Right atrium auricular region (tissue), 2 donors: ENCODE data around the gene PDE11A. TPM values are rescaled to one million over a fixed set of nuclear protein-coding genes. Genes with fewer than 3 reads are reported as not detected.

Experiments used
- DNase-seq: peaks from one replicate; pipeline ENCODE4 v3.0.0-alpha.2; 2019; ENCODE audit warnings: low spot score
- H3K27ac ChIP-seq, 2 donors: fragments of 200-600 bp; sonication (generic); 1 replicate in 1 of 2; 2 replicates in 1 of 2; pipeline ENCODE4 v1.5.1; 2016 to 2019
- H3K27me3 ChIP-seq, 2 donors: fragments of 200-600 bp; sonication (generic); one replicate each; pipeline versions ENCODE4 v1.5.1 to v1.6.0; 2017 to 2019
- H3K36me3 ChIP-seq: fragments of 200-600 bp; sonication (generic); one replicate; pipeline ENCODE4 v1.5.1; 2016
- H3K4me1 ChIP-seq, 2 donors: fragments of 200-600 bp; sonication (generic); one replicate each; pipeline versions ENCODE4 v1.5.1 to v1.6.0; 2017 to 2019
- H3K4me3 ChIP-seq, 2 donors: fragments of 200-600 bp; sonication (generic); 1 replicate in 1 of 2; 2 replicates in 1 of 2; pipeline ENCODE4 v1.5.1; 2017 to 2019; ENCODE audit warnings: mild to moderate bottlenecking in 1 of 2, moderate library complexity in 1 of 2
- H3K9me3 ChIP-seq, 2 donors: fragments of 200-600 bp; sonication (generic); one replicate each; pipeline ENCODE4 v1.5.1; 2019
- CTCF ChIP-seq, 2 donors: fragments of 200-600 bp; sonication (generic); IDR thresholded peaks; one replicate each; pipeline ENCODE4 v1.5.1; 2019; ENCODE audit warnings: antibody characterized with exemption in 2 of 2
- total RNA-seq, 2 donors: library from RNA; depleted of rRNA; stranded (reverse); fragments of >200 nt; gene quantifications; one replicate each; pipeline ENCODE4 v1.1.0, GENCODE V29; 2016

PDE11A gene
- total RNA-seq, 2 donors from 2014 or later = 1.2 TPM; not detected in 1

- Histone ChIP-seq H3K9me3 (peaks cover 0 to under 1% of the 10 kb centered on the region in 2 donors), H3K27me3 (no peaks in the 10 kb centered on the region), H3K36me3 (no peaks in the 10 kb centered on the region), H3K4me3 (no peak overlapping the region), H3K27ac (no peak overlapping the region), H3K4me1 (peaks cover 0 to 18% of the 10 kb centered on the region in 2 donors)
- DNase-seq = no peak
- TF ChIP-seq CTCF (IDR thresholded peaks at IDR 0.05) = no peak
These were observed 186.6 kb downstream of the PDE11A start for GRCh38 chr2:177885828-177886466.

DNA sequence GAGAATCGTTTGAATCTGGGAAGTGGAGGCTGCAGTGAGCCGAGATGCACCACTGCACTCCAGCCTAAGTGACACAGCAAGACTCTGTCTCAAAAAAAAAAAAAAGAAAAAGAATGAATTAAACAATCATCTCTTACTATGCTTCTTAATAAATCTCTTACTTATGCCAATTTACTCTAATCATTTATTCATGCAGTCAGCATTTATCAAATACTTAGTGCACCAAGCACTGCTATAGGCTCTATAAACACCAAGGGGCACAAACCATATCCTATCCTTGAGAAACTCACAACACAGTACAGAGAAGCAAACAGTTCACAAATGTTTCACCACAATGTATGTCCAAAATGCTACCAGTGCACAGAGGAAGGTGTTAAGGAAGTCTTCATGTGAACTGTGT lies 189.4 kb downstream of the PDE11A start:
- TF ChIP-seq CTCF (IDR thresholded peaks at IDR 0.05) = no peak
- Histone ChIP-seq H3K27ac (peak overlapping the region in 1 of 2 donors; percentile 64), H3K4me3 (no peak overlapping the region), H3K36me3 (no peaks in the 10 kb centered on the region), H3K27me3 (no peaks in the 10 kb centered on the region), H3K9me3 (peaks cover 0 to 8% of the 10 kb centered on the region in 2 donors), H3K4me1 (peaks cover 0 to 18% of the 10 kb centered on the region in 2 donors)
- DNase-seq = no peak

- Histone ChIP-seq H3K9me3 (peaks cover 0 to 8% of the 10 kb centered on the region in 2 donors), H3K4me3 (no peak overlapping the region), H3K4me1 (peaks cover 0 to 18% of the 10 kb centered on the region in 2 donors), H3K27ac (peak overlapping the region in 1 of 2 donors; percentile 64), H3K27me3 (no peaks in the 10 kb centered on the region), H3K36me3 (no peaks in the 10 kb centered on the region)
- TF ChIP-seq CTCF (IDR thresholded peaks at IDR 0.05) = no peak
- no peak for DNase-seq
These were observed 190.1 kb downstream of the PDE11A start for GRCh38 chr2:177882501-177882900.

DNA sequence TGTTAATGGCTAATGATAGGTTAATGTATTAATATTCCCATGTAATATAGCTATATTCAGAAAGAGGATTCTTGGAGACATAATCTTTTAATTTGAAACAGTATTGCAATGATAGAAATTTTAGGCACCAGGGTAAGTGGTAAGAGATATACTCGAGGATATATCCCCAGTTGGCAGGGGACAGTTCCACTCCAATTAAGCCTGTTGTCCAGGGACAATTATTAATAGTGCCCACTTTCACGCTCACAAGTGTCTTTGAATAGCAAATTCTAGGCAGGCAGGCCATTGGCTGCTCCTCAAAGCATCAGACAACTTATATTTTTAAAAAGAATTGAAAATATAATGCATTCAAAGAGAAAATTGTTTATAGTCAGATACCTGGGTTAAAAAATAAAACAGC lies 190.7 kb downstream of the PDE11A start:
- H3K36me3 ChIP-seq = no peaks in the 10 kb centered on the region
- DNase-seq = no peak
- H3K9me3 ChIP-seq = peaks cover 0 to 8% of the 10 kb centered on the region in 2 donors
- H3K27ac ChIP-seq = peak overlapping the region in 1 of 2 donors; percentile 64
- no peaks in the 10 kb centered on the region for H3K27me3 ChIP-seq
- no peak overlapping the region for H3K4me3 ChIP-seq
- TF ChIP-seq CTCF (IDR thresholded peaks at IDR 0.05) = no peak
- H3K4me1 ChIP-seq = peaks cover 0 to 18% of the 10 kb centered on the region in 2 donors

- no peaks in the 10 kb centered on the region for H3K36me3 ChIP-seq
- H3K27me3 ChIP-seq = no peaks in the 10 kb centered on the region
- H3K4me3 ChIP-seq = no peak overlapping the region
- no peak for TF ChIP-seq CTCF (IDR thresholded peaks at IDR 0.05)
- H3K4me1 ChIP-seq = peaks cover 0 to 18% of the 10 kb centered on the region in 2 donors
- peak overlapping the region in 1 of 2 donors; percentile 64 for H3K27ac ChIP-seq
- no peak for DNase-seq
- peaks cover 0 to 8% of the 10 kb centered on the region in 2 donors for H3K9me3 ChIP-seq
These were observed 191.4 kb downstream of the PDE11A start for GRCh38 chr2:177881008-177881747.
